PFSK-1 (cell line): ENCODE data around the gene CTDSP1.

ENCODE experiments used
- FOXP2 ChIP-seq: optimal IDR thresholded peaks from 2 replicates; pipeline ENCODE3; 2011; ENCODE audit warnings: borderline replicate concordance, control low read depth, inconsistent platforms; ENCODE audit not compliant: insufficient read depth; ENCODE audit errors: extremely low read length, extremely low read depth
- POLR2AphosphoS5 ChIP-seq: IDR thresholded peaks from 2 replicates; pipeline ENCODE4 v1.6.1; 2012; ENCODE audit warnings: low read depth, mild to moderate bottlenecking, control low read depth, low read length, moderate library complexity
- SIN3A ChIP-seq: IDR thresholded peaks from 2 replicates; pipeline ENCODE4 v1.6.1; 2012; ENCODE audit warnings: mild to moderate bottlenecking, low read length, moderate library complexity, borderline replicate concordance; ENCODE audit not compliant: insufficient read depth
- TAF1 ChIP-seq: IDR thresholded peaks from 2 replicates; pipeline ENCODE4 v1.6.1; 2012; ENCODE audit warnings: low read length, control low read depth, borderline replicate concordance; ENCODE audit not compliant: insufficient read depth
- TF ChIP-seq, protein P1 (sequence below), 2 experiments: IDR thresholded peaks; 2 replicates each; pipeline versions ENCODE4 v1.6.1 to v1.8.0; 2011 to 2012; ENCODE audit warnings: low read depth in 2 of 2, low read length in 2 of 2, control low read depth in 1 of 2, inconsistent platforms in 1 of 2, mild to moderate bottlenecking in 1 of 2, moderate library complexity in 1 of 2; ENCODE audit not compliant: insufficient read depth in 1 of 2

CTDSP1 gene

DNA sequence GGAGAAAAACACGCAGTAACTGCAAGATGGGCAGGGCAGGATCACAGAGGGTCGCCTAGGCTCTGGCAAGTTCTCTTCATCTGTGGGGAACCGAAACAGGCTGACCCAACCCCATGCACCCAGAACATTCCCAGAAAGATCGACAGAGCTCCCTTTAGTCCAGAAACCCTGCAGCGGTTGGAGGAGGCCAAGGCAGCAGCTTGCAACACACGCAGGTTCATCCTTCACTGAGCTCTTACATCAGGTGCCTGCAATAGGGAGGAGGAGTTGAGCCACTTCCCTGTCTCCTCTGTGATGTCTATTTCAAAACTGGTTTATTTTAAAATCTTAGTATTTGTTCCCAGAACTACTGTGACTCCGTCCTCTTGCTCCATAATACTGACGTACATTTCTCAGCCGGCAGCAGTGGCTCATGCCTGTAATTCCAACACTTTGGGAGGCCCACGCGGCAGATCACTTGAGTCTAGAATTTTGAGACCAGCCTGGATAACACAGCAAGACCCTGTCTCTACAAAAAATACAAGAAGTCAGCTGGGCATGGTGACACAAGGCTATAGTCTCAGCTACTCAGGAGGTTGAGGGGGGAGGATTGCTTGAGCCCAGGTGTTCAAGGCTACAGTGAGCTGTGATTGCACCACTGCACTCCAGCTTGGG is 29.1 kb upstream of the CTDSP1 start:
- TF ChIP-seq POLR2AphosphoS5, result no peak
- TF ChIP-seq, protein P1, sequence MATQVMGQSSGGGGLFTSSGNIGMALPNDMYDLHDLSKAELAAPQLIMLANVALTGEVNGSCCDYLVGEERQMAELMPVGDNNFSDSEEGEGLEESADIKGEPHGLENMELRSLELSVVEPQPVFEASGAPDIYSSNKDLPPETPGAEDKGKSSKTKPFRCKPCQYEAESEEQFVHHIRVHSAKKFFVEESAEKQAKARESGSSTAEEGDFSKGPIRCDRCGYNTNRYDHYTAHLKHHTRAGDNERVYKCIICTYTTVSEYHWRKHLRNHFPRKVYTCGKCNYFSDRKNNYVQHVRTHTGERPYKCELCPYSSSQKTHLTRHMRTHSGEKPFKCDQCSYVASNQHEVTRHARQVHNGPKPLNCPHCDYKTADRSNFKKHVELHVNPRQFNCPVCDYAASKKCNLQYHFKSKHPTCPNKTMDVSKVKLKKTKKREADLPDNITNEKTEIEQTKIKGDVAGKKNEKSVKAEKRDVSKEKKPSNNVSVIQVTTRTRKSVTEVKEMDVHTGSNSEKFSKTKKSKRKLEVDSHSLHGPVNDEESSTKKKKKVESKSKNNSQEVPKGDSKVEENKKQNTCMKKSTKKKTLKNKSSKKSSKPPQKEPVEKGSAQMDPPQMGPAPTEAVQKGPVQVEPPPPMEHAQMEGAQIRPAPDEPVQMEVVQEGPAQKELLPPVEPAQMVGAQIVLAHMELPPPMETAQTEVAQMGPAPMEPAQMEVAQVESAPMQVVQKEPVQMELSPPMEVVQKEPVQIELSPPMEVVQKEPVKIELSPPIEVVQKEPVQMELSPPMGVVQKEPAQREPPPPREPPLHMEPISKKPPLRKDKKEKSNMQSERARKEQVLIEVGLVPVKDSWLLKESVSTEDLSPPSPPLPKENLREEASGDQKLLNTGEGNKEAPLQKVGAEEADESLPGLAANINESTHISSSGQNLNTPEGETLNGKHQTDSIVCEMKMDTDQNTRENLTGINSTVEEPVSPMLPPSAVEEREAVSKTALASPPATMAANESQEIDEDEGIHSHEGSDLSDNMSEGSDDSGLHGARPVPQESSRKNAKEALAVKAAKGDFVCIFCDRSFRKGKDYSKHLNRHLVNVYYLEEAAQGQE (IDR thresholded peaks at IDR 0.05; ENCODE audit: insufficient read depth in 1 of 2, low read depth in 2 of 2, low read length in 2 of 2), result no peak
- TF ChIP-seq SIN3A, result no peak
- no peak for TF ChIP-seq FOXP2
- no peak for TF ChIP-seq TAF1

DNA sequence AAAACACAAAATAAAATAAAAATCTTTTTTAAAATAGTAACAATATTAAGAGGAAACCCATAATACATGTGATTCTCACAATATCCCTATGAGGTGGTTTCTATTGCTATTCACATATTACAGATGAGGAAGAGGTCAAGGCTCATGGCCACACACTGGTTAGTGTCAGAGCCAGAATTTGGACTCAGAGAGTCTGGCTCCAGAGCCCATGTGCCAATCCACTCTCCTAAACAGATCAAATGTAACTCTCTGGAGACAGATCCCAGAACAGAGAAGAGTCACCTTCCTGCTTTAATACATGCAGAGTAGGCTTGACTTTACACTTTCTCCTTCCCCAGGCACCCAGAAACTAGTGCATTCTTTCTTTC is 27.7 kb upstream of the CTDSP1 start:
- TF ChIP-seq SIN3A (no peak), TAF1 (no peak), POLR2AphosphoS5 (no peak), FOXP2 (no peak)
- TF ChIP-seq, protein P1 (IDR thresholded peaks at IDR 0.05; ENCODE audit: insufficient read depth in 1 of 2, low read depth in 2 of 2, low read length in 2 of 2), result no peak

DNA sequence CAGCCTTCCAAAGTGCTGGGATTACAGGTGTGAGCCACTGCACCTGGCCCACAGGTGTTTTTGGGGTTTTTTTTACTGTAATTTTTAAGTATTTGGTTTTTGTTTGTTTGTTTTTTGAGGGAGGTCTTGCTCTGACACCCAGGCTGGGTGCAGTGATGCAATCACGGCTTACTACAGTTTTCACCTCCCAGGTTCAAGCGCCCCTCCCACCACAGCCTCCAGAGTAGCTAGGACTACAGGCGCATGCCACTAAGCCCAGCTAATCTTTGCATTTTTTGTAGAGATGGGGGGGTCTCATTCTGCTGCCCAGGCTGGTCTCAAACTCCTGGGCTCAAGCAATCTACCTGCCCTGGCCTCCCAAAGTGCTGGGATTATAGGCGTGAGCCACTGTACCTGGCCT is 24.9 kb upstream of the CTDSP1 start:
- TF ChIP-seq POLR2AphosphoS5 (no peak), FOXP2 (no peak), TAF1 (no peak), SIN3A (no peak)
- TF ChIP-seq, protein P1 (IDR thresholded peaks at IDR 0.05; ENCODE audit: insufficient read depth in 1 of 2, low read depth in 2 of 2, low read length in 2 of 2), result no peak

DNA sequence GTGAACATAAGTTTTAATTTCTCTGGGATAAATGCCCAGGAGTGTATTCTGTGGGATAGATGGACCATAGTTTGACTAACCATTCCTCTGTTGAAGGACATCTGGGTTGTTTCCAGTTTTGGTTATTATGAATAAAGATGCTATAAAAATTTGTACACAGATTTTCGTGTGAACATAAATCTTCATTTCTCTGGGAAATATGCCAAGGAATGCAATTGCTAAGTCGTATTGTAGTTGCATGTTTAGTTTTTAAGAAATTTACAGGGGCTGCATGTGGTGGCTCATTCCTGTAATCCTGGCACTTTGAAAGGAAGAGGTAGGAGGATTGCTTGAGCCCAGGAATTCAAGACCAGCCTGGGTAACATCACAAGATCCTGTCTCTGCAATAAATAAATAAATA is 24.5 kb upstream of the CTDSP1 start:
- TF ChIP-seq, protein P1 (IDR thresholded peaks at IDR 0.05; ENCODE audit: insufficient read depth in 1 of 2, low read depth in 2 of 2, low read length in 2 of 2), result no peak
- no peak for TF ChIP-seq SIN3A
- no peak for TF ChIP-seq FOXP2
- no peak for TF ChIP-seq POLR2AphosphoS5
- TF ChIP-seq TAF1, result no peak

DNA sequence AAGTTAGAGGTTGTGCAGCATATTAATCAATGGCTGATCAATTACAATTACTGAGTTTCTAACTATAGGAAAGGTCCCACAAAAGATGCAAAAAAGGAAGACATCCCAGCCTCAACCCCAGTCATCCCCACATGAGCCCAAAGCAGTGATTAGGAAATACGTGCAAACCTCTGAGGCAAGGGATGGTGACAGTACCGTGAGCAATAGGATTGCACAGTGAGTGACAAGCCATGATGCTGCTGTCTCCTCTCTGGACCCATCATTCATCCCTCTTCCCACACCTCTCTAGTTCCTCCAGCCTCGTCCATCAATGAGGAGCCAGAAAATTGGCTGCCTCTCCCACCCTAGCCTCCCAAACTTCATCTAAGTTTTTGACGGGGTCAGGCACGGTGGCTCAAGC is 21.6 kb upstream of the CTDSP1 start:
- TF ChIP-seq, protein P1 (IDR thresholded peaks at IDR 0.05; ENCODE audit: insufficient read depth in 1 of 2, low read depth in 2 of 2, low read length in 2 of 2), result no peak
- TF ChIP-seq FOXP2, result no peak
- no peak for TF ChIP-seq TAF1
- TF ChIP-seq SIN3A, result no peak
- TF ChIP-seq POLR2AphosphoS5, result no peak
